Nephron (organoid): Measurements from ENCODE around the gene ANKRD45.
"Not testable (repeated sequence)": the region's sequence is repeated elsewhere in the genome, so short reads cannot be mapped to it uniquely, and the experiment has no call there.

Experiments used
- H3K27ac Mint-ChIP-seq, 3 experiments: 2 replicates each; pipeline ENCODE4 v1.8.0; 2020; ENCODE audit warnings: mixed read lengths in 3 of 3, mild to moderate bottlenecking in 2 of 3, moderate library complexity in 1 of 3
- H3K27me3 Mint-ChIP-seq: 2 replicates; pipeline ENCODE4 v1.8.0; 2021; ENCODE audit warnings: low read depth, mild to moderate bottlenecking, moderate library complexity, mixed read lengths
- H3K36me3 Mint-ChIP-seq: 2 replicates; pipeline ENCODE4 v1.8.0; 2020; ENCODE audit warnings: low read depth, mixed read lengths
- H3K4me1 Mint-ChIP-seq: 2 replicates; pipeline ENCODE4 v1.8.0; 2020; ENCODE audit warnings: mixed read lengths
- H3K4me3 Mint-ChIP-seq, 3 experiments: 2 replicates each; pipeline ENCODE4 v1.8.0; 2020; ENCODE audit warnings: mild to moderate bottlenecking in 3 of 3, mixed read lengths in 3 of 3, moderate library complexity in 2 of 3
- H3K9me3 Mint-ChIP-seq: 2 replicates; pipeline ENCODE4 v1.8.0; 2020; ENCODE audit warnings: mixed read lengths
- CTCF ChIP-seq, 3 experiments: fragments of 200-600 bp; sonication (generic); IDR thresholded peaks; one replicate each; pipeline ENCODE4 v1.5.0; 2021; ENCODE audit warnings: antibody characterized with exemption in 3 of 3; ENCODE audit not compliant: unreplicated experiment in 3 of 3

ANKRD45 gene

GRCh38 chr1:173580658-173581057 is 89.0 kb downstream of the ANKRD45 start:
- no peaks in the 10 kb centered on the region for H3K27me3 Mint-ChIP-seq
- no peak for TF ChIP-seq CTCF (IDR thresholded peaks at IDR 0.05; ENCODE audit: unreplicated experiment in 3 of 3)
- H3K27ac Mint-ChIP-seq = no peak overlapping the region
- no peaks in the 10 kb centered on the region for H3K36me3 Mint-ChIP-seq
- no peaks in the 10 kb centered on the region for H3K4me1 Mint-ChIP-seq
- H3K9me3 Mint-ChIP-seq = no peaks in the 10 kb centered on the region
- H3K4me3 Mint-ChIP-seq = no peak overlapping the region

- Mint-ChIP-seq H3K4me3 (no peak overlapping the region), H3K9me3 (no peaks in the 10 kb centered on the region), H3K27me3 (no peaks in the 10 kb centered on the region), H3K27ac (no peak overlapping the region), H3K36me3 (no peaks in the 10 kb centered on the region), H3K4me1 (no peaks in the 10 kb centered on the region)
- TF ChIP-seq CTCF (IDR thresholded peaks at IDR 0.05; ENCODE audit: unreplicated experiment in 3 of 3) = no peak
These were observed 89.6 kb downstream of the ANKRD45 start for GRCh38 chr1:173580071-173580470.

- peaks cover 3% of the 10 kb centered on the region for H3K27me3 Mint-ChIP-seq
- no peaks in the 10 kb centered on the region for H3K9me3 Mint-ChIP-seq
- no peak for TF ChIP-seq CTCF (IDR thresholded peaks at IDR 0.05; ENCODE audit: unreplicated experiment in 3 of 3)
- H3K27ac Mint-ChIP-seq = no peak overlapping the region
- H3K4me3 Mint-ChIP-seq = no peak overlapping the region
- no peaks in the 10 kb centered on the region for H3K4me1 Mint-ChIP-seq
- H3K36me3 Mint-ChIP-seq = no peaks in the 10 kb centered on the region
These were observed 96.1 kb downstream of the ANKRD45 start for GRCh38 chr1:173573596-173573995.

- Mint-ChIP-seq H3K9me3 (peaks cover 10% of the 10 kb centered on the region), H3K36me3 (no peaks in the 10 kb centered on the region), H3K27ac (no peak overlapping the region), H3K4me1 (no peaks in the 10 kb centered on the region), H3K4me3 (no peak overlapping the region), H3K27me3 (peaks cover 3% of the 10 kb centered on the region)
- no peak for TF ChIP-seq CTCF (IDR thresholded peaks at IDR 0.05; ENCODE audit: unreplicated experiment in 3 of 3)
These were observed 97.3 kb downstream of the ANKRD45 start for GRCh38 chr1:173572201-173572873.

- H3K4me1 Mint-ChIP-seq = no peaks in the 10 kb centered on the region
- no peak for TF ChIP-seq CTCF (IDR thresholded peaks at IDR 0.05; ENCODE audit: unreplicated experiment in 3 of 3)
- no peak overlapping the region for H3K27ac Mint-ChIP-seq
- H3K27me3 Mint-ChIP-seq = peaks cover 3% of the 10 kb centered on the region
- H3K9me3 Mint-ChIP-seq = peaks cover 20% of the 10 kb centered on the region
- H3K36me3 Mint-ChIP-seq = no peaks in the 10 kb centered on the region
- no peak overlapping the region for H3K4me3 Mint-ChIP-seq
These were observed 99.2 kb downstream of the ANKRD45 start for GRCh38 chr1:173570370-173571007.

GRCh38 chr1:173568483-173568882 is 101.2 kb downstream of the ANKRD45 start:
- H3K4me1 Mint-ChIP-seq = no peaks in the 10 kb centered on the region
- no peaks in the 10 kb centered on the region for H3K36me3 Mint-ChIP-seq
- no peak overlapping the region for H3K4me3 Mint-ChIP-seq
- TF ChIP-seq CTCF (IDR thresholded peaks at IDR 0.05; ENCODE audit: unreplicated experiment in 3 of 3) = no peak
- H3K27ac Mint-ChIP-seq = no peak overlapping the region
- H3K27me3 Mint-ChIP-seq = peaks cover 3% of the 10 kb centered on the region
- peaks cover 32% of the 10 kb centered on the region for H3K9me3 Mint-ChIP-seq

- not testable (repeated sequence) for H3K27me3 Mint-ChIP-seq, H3K4me3 Mint-ChIP-seq, H3K36me3 Mint-ChIP-seq, H3K4me1 Mint-ChIP-seq, H3K27ac Mint-ChIP-seq
- H3K9me3 Mint-ChIP-seq = peaks cover 32% of the 10 kb centered on the region
These were observed 105.8 kb downstream of the ANKRD45 start for GRCh38 chr1:173563846-173564245.
